WERI-Rb-1 (cell line): ENCODE measurements around the gene PIN1.

ENCODE experiments used
- DNase-seq: peaks from one replicate; pipeline ENCODE4 v3.0.0-alpha.2; 2020
- H3K27ac ChIP-seq: fragments of 250-450 bp; sonication (Bioruptor Pico); 2 replicates; pipeline ENCODE4 v1.5.1; 2020; ENCODE audit warnings: mild to moderate bottlenecking, moderate library complexity
- H3K27me3 ChIP-seq: fragments of 250-450 bp; sonication (Bioruptor Pico); 2 replicates; pipeline ENCODE4 v1.5.1; 2021; ENCODE audit warnings: mild to moderate bottlenecking, low read depth, moderate library complexity; ENCODE audit not compliant: insufficient read depth, severe bottlenecking
- H3K36me3 ChIP-seq: fragments of 250-450 bp; sonication (Bioruptor Pico); 2 replicates; pipeline ENCODE4 v1.5.1; 2020; ENCODE audit warnings: mild to moderate bottlenecking, moderate library complexity
- H3K4me3 ChIP-seq: 2 replicates; pipeline ENCODE4 v1.5.1; 2011; ENCODE audit warnings: low read depth, mild to moderate bottlenecking, control low read depth, low read length
- H3K9me3 ChIP-seq: fragments of 250-450 bp; sonication (Bioruptor Pico); 2 replicates; pipeline ENCODE4 v1.5.1; 2021; ENCODE audit warnings: mild to moderate bottlenecking, moderate library complexity; ENCODE audit not compliant: severe bottlenecking
- CTCF ChIP-seq: IDR thresholded peaks from 2 replicates; pipeline ENCODE4 v1.5.1; 2011; ENCODE audit warnings: low read depth, mild to moderate bottlenecking, control low read depth, inconsistent platforms, low read length

PIN1 gene

GRCh38 chr19:9877780-9878510, 42.8 kb downstream of the PIN1 start:
- H3K27me3 ChIP-seq: no peaks in the 10 kb centered on the region
- TF ChIP-seq CTCF: no peak
- H3K27ac ChIP-seq: no peak overlapping the region
- no peak overlapping the region for H3K4me3 ChIP-seq
- DNase-seq: no peak
- peaks cover 5% of the 10 kb centered on the region for H3K36me3 ChIP-seq
- no peaks in the 10 kb centered on the region for H3K9me3 ChIP-seq

GRCh38 chr19:9878511-9879196, 43.5 kb downstream of the PIN1 start:
- no peak for DNase-seq
- Histone ChIP-seq H3K27ac (no peak overlapping the region), H3K36me3 (peaks cover 5% of the 10 kb centered on the region), H3K4me3 (no peak overlapping the region), H3K27me3 (no peaks in the 10 kb centered on the region), H3K9me3 (no peaks in the 10 kb centered on the region)
- no peak for TF ChIP-seq CTCF

GRCh38 chr19:9881720-9882119, 46.6 kb downstream of the PIN1 start:
- H3K36me3 ChIP-seq: no peaks in the 10 kb centered on the region
- H3K27ac ChIP-seq: peak overlapping the region; percentile 88
- peak; percentile 94 for DNase-seq

GRCh38 chr19:9883231-9883758, 48.2 kb downstream of the PIN1 start:
- DNase-seq: peak; percentile 96
- no peaks in the 10 kb centered on the region for H3K9me3 ChIP-seq
- no peak overlapping the region for H3K4me3 ChIP-seq
- H3K27ac ChIP-seq: peak overlapping the region; percentile 88
- no peaks in the 10 kb centered on the region for H3K27me3 ChIP-seq
- no peak for TF ChIP-seq CTCF
- no peaks in the 10 kb centered on the region for H3K36me3 ChIP-seq

More at GRCh38 chr19:9881720-9882119, 46.6 kb downstream of the PIN1 start:
- no peaks in the 10 kb centered on the region for H3K9me3 ChIP-seq
- no peaks in the 10 kb centered on the region for H3K27me3 ChIP-seq
- no peak overlapping the region for H3K4me3 ChIP-seq
- TF ChIP-seq CTCF: no peak

- peak overlapping the region; percentile 88 for H3K27ac ChIP-seq
- no peaks in the 10 kb centered on the region for H3K27me3 ChIP-seq
- no peak for TF ChIP-seq CTCF
These were observed 48.6 kb downstream of the PIN1 start for GRCh38 chr19:9883764-9884163.

More at GRCh38 chr19:9883764-9884163, 48.6 kb downstream of the PIN1 start:
- peak; percentile 63 for DNase-seq
- Histone ChIP-seq H3K9me3 (no peaks in the 10 kb centered on the region), H3K36me3 (no peaks in the 10 kb centered on the region), H3K4me3 (no peak overlapping the region)
